ENCODE measurements around the gene EYS. TPM values are rescaled to one million over a fixed set of nuclear protein-coding genes. Genes with fewer than 3 reads are reported as not detected.
"Not testable (repeated sequence)": the region's sequence is repeated elsewhere in the genome, so short reads cannot be mapped to it uniquely, and the experiment has no call there.

The EYS gene
- total RNA-seq, 1 donor from 2014 or later, result 0.08 TPM

- intact Hi-C loops (cut with micrococcal nuclease), result no loop called here
- no peak for TF ChIP-seq CTCF (IDR thresholded peaks at IDR 0.05; ENCODE audit: borderline replicate concordance)
- Histone ChIP-seq H3K9me3 (replicated peaks) (peaks cover 3% of the 10 kb centered on the region), H3K27me3 (ENCODE audit: low read depth) (no peaks in the 10 kb centered on the region), H3K27ac (replicated peaks) (no peak overlapping the region), H3K4me3 (no peak overlapping the region), H3K36me3 (no peaks in the 10 kb centered on the region), H3K4me1 (no peaks in the 10 kb centered on the region)
- DNase-seq, result no peak
Observed at GRCh38 chr6:65531533-65531932, 175.5 kb downstream of the EYS start.

GRCh38 chr6:65524232-65524631, 182.8 kb downstream of the EYS start:
- TF ChIP-seq CTCF (IDR thresholded peaks at IDR 0.05; ENCODE audit: borderline replicate concordance), result no peak
- intact Hi-C loops (cut with micrococcal nuclease), result no loop called here
- Histone ChIP-seq H3K4me3 (no peak overlapping the region), H3K36me3 (no peaks in the 10 kb centered on the region), H3K27ac (replicated peaks) (no peak overlapping the region), H3K4me1 (no peaks in the 10 kb centered on the region), H3K9me3 (replicated peaks) (peaks cover 5% of the 10 kb centered on the region), H3K27me3 (ENCODE audit: low read depth) (no peaks in the 10 kb centered on the region)
- DNase-seq, result no peak

GRCh38 chr6:65505736-65506135, 201.3 kb downstream of the EYS start:
- no peak for TF ChIP-seq CTCF (IDR thresholded peaks at IDR 0.05; ENCODE audit: borderline replicate concordance)
- Histone ChIP-seq H3K9me3 (replicated peaks) (peaks cover 11% of the 10 kb centered on the region), H3K27me3 (ENCODE audit: low read depth) (no peaks in the 10 kb centered on the region), H3K4me1 (no peaks in the 10 kb centered on the region), H3K27ac (replicated peaks) (no peak overlapping the region), H3K4me3 (no peak overlapping the region), H3K36me3 (no peaks in the 10 kb centered on the region)
- DNase-seq, result no peak
- intact Hi-C loops (cut with micrococcal nuclease), result no loop called here

- Histone ChIP-seq H3K27ac (replicated peaks) (no peak overlapping the region), H3K9me3 (replicated peaks) (peaks cover 2% of the 10 kb centered on the region), H3K36me3 (no peaks in the 10 kb centered on the region), H3K27me3 (ENCODE audit: low read depth) (no peaks in the 10 kb centered on the region), H3K4me3 (no peak overlapping the region), H3K4me1 (no peaks in the 10 kb centered on the region)
- intact Hi-C loops (cut with micrococcal nuclease), result no loop called here
- no peak for DNase-seq
- no peak for TF ChIP-seq CTCF (IDR thresholded peaks at IDR 0.05; ENCODE audit: borderline replicate concordance)
Observed at GRCh38 chr6:65501045-65501444, 206.0 kb downstream of the EYS start.

GRCh38 chr6:65483652-65484051, 223.4 kb downstream of the EYS start:
- H3K27me3 ChIP-seq (ENCODE audit: low read depth); H3K9me3 ChIP-seq (replicated peaks); intact Hi-C loops (cut with micrococcal nuclease); H3K4me3 ChIP-seq; H3K4me1 ChIP-seq; H3K36me3 ChIP-seq; DNase-seq; H3K27ac ChIP-seq (replicated peaks): not testable (repeated sequence)

GRCh38 chr6:65469650-65470049, 237.4 kb downstream of the EYS start:
- DNase-seq, result no peak
- Histone ChIP-seq H3K4me3 (no peak overlapping the region), H3K4me1 (no peaks in the 10 kb centered on the region), H3K9me3 (replicated peaks) (no peaks in the 10 kb centered on the region), H3K27me3 (ENCODE audit: low read depth) (no peaks in the 10 kb centered on the region), H3K27ac (replicated peaks) (no peak overlapping the region), H3K36me3 (no peaks in the 10 kb centered on the region)
- no peak for TF ChIP-seq CTCF (IDR thresholded peaks at IDR 0.05; ENCODE audit: borderline replicate concordance)
- intact Hi-C loops (cut with micrococcal nuclease), result no loop called here

All from left ventricle myocardium inferior (tissue), 1 donor.